ENCODE results near the gene CNNM4.

CNNM4 gene

DNA sequence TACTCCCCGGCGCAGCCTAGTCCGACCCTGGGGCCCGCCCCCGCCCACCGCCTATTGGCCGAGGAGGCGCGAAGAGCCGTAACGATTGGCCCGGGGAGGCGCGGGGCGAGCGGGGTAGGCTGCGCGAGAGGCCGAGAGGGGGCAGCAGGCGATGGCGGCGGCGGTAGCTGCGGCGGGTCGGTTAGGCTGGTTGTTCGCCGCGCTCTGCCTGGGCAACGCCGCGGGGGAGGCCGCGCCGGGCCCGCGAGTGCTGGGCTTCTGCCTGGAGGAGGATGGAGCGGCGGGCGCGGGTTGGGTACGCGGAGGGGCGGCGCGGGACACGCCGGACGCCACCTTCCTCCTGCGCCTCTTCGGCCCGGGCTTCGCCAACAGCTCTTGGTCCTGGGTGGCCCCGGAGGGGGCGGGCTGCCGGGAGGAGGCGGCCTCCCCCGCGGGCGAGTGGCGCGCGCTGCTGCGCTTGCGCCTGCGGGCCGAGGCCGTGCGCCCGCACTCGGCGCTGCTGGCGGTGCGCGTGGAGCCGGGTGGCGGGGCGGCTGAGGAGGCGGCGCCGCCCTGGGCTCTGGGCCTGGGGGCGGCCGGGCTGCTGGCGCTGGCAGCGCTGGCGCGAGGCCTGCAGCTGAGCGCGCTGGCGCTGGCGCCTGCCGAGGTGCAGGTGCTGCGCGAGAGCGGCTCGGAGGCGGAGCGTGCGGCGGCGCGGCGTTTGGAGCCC lies 55.6 kb downstream of the CNNM4 start, which contains the start of gene CNNM3:
Gene CNNM3 (plus strand): TSS at position 142 of the 709 bp plus-strand sequence. CDS start 10 bp downstream, at position 152.
- H3K4me3 ChIP-seq (ENCODE audit: low read depth, low read length): peak within 1 kb of the TSS; percentile 47
- DNase-seq (ENCODE audit: low read depth, low spot score): peak; percentile 93
- TF ChIP-seq CTCF (IDR thresholded peaks at IDR 0.05; ENCODE audit: low read depth, low read length): peak; percentile 55
- in situ Hi-C loops (cut with HindIII; ENCODE audit: low sequenced_read_pairs): loop anchor here (25.0 kb wide), 2 partner anchors 129 to 254 kb away; no protein-coding TSS in a partner anchor

DNA sequence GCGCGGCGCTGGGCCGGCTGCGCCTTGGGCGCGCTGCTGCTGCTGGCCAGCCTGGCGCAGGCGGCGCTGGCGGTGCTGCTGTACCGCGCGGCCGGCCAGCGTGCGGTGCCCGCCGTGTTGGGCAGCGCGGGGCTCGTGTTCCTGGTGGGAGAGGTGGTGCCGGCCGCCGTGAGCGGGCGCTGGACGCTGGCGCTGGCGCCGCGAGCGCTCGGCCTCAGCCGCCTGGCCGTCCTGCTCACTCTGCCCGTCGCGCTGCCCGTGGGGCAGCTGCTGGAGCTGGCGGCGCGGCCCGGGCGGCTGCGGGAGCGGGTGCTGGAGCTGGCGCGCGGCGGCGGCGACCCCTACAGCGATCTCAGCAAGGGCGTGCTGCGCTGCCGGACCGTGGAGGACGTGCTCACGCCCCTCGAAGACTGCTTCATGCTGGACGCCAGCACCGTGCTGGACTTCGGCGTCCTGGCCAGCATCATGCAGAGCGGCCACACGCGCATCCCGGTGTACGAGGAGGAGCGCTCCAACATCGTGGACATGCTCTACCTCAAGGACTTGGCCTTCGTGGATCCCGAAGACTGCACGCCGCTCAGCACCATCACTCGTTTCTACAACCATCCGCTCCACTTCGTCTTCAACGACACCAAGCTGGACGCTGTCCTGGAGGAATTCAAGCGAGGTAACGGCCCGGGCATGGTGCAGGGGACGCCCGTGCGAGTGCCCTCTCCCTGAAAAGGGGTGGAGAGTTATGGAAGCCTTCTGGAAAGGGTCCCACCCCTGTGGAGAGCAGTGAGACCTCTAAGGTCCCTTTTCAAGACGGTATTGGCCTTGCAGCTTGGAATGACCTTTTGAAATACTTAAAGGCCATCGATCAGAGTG lies 56.4 kb downstream of the CNNM4 start:
- in situ Hi-C loops (cut with HindIII; ENCODE audit: low sequenced_read_pairs): loop anchor here (25.0 kb wide), 2 partner anchors 130 to 255 kb away; no protein-coding TSS in a partner anchor
- DNase-seq (ENCODE audit: low read depth, low spot score): peak; percentile 24
- no peak for TF ChIP-seq CTCF (IDR thresholded peaks at IDR 0.05; ENCODE audit: low read depth, low read length)
- H3K4me3 ChIP-seq (ENCODE audit: low read depth, low read length): peak overlapping the region; percentile 45

GRCh38 chr2:96817882-96818281 lies 57.2 kb downstream of the CNNM4 start:
- no peak for DNase-seq (ENCODE audit: low read depth, low spot score)
- in situ Hi-C loops (cut with HindIII; ENCODE audit: low sequenced_read_pairs): loop anchor here (25.0 kb wide), 2 partner anchors 131 to 256 kb away; no protein-coding TSS in a partner anchor
- no peak for TF ChIP-seq CTCF (IDR thresholded peaks at IDR 0.05; ENCODE audit: low read depth, low read length)
- H3K4me3 ChIP-seq (ENCODE audit: low read depth, low read length): no peak overlapping the region

GRCh38 chr2:96819128-96819875 lies 58.6 kb downstream of the CNNM4 start:
- DNase-seq (ENCODE audit: low read depth, low spot score): no peak
- no peak overlapping the region for H3K4me3 ChIP-seq (ENCODE audit: low read depth, low read length)
- in situ Hi-C loops (cut with HindIII; ENCODE audit: low sequenced_read_pairs): loop anchor here (25.0 kb wide), 2 partner anchors 132 to 257 kb away; no protein-coding TSS in a partner anchor
- no peak for TF ChIP-seq CTCF (IDR thresholded peaks at IDR 0.05; ENCODE audit: low read depth, low read length)

GRCh38 chr2:96819876-96820511 lies 59.3 kb downstream of the CNNM4 start:
- no peak for DNase-seq (ENCODE audit: low read depth, low spot score)
- TF ChIP-seq CTCF (IDR thresholded peaks at IDR 0.05; ENCODE audit: low read depth, low read length): no peak
- in situ Hi-C loops (cut with HindIII; ENCODE audit: low sequenced_read_pairs): loop anchor here (25.0 kb wide), 2 partner anchors 133 to 258 kb away; no protein-coding TSS in a partner anchor
- H3K4me3 ChIP-seq (ENCODE audit: low read depth, low read length): no peak overlapping the region

All from astrocyte of the spinal cord (primary cell).